ENCODE measurements around the gene TP53INP2.
"Not testable (repeated sequence)": the region's sequence is repeated elsewhere in the genome, so short reads cannot be mapped to it uniquely, and the experiment has no call there.

- TF ChIP-seq CTCF, POLR2AphosphoS5, POLR2A, EP300 (IDR thresholded peaks at IDR 0.05): not testable (repeated sequence)
Observed at GRCh38 chr20:34719242-34720017, 15.3 kb downstream of the TP53INP2 start.

Measured in upper lobe of left lung (tissue), 4 donors.